ENCODE data around the gene HES1.

HES1 gene

GRCh38 chr3:194103505-194103904, 32.4 kb upstream of the HES1 start:
- peak; percentile 16 for DNase-seq

- DNase-seq: no peak
Observed at GRCh38 chr3:194103983-194104751, 31.8 kb upstream of the HES1 start.

- DNase-seq: no peak
Observed at GRCh38 chr3:194105292-194105691, 30.7 kb upstream of the HES1 start.

- peak; percentile 53 for DNase-seq
Observed at GRCh38 chr3:194107107-194107506, 28.8 kb upstream of the HES1 start.

- DNase-seq: no peak
Observed at GRCh38 chr3:194109192-194109863, 26.6 kb upstream of the HES1 start.

GRCh38 chr3:194110483-194110882, 25.5 kb upstream of the HES1 start:
- DNase-seq: no peak

GRCh38 chr3:194111336-194111735, 24.6 kb upstream of the HES1 start:
- DNase-seq: no peak

GRCh38 chr3:194112120-194113106, 23.5 kb upstream of the HES1 start:
- DNase-seq: no peak

GRCh38 chr3:194114123-194114522, 21.8 kb upstream of the HES1 start:
- DNase-seq: no peak

- no peak for DNase-seq
Observed at GRCh38 chr3:194117104-194117845, 18.7 kb upstream of the HES1 start.

GRCh38 chr3:194118920-194119319, 17.0 kb upstream of the HES1 start:
- no peak for DNase-seq

- no peak for DNase-seq
Observed at GRCh38 chr3:194119831-194120590, 15.9 kb upstream of the HES1 start.

GRCh38 chr3:194120789-194121770, 14.9 kb upstream of the HES1 start:
- DNase-seq: no peak

- no peak for DNase-seq
Observed at GRCh38 chr3:194121891-194122631, 13.9 kb upstream of the HES1 start.

GRCh38 chr3:194123726-194124125, 12.2 kb upstream of the HES1 start:
- no peak for DNase-seq

- no peak for DNase-seq
Observed at GRCh38 chr3:194124193-194124592, 11.8 kb upstream of the HES1 start.

- DNase-seq: no peak
Observed at GRCh38 chr3:194125442-194125841, 10.5 kb upstream of the HES1 start.

GRCh38 chr3:194126790-194127189, 9.2 kb upstream of the HES1 start:
- no peak for DNase-seq

GRCh38 chr3:194128202-194128918, 7.6 kb upstream of the HES1 start:
- no peak for DNase-seq

All from stimulated activated CD4-positive, alpha-beta T cell treated with anti-CD3 and anti-CD28 coated beads, Interleukin-15, amount 100 ng/mL, for 24 hours (primary cell).